Measurements from ENCODE around the gene GBGT1.

- TF ChIP-seq CTCF (conservative IDR thresholded peaks at IDR 0.05; ENCODE audit: low read depth, low read length) (no peak), EZH2 (IDR thresholded peaks at IDR 0.05; ENCODE audit: low read length, unreplicated experiment) (no peak), EZH2phosphoT487 (IDR thresholded peaks at IDR 0.05; ENCODE audit: borderline replicate concordance, low read length) (no peak)
These were observed 36.9 kb upstream of the GBGT1 start for GRCh38 chr9:133200631-133201030.
